DND-41 (cell line): ENCODE data around the gene KIAA0408.

Experiments used
- ATAC-seq: fragments of 200-7000 bp; cut with Tn5 transposase; 3 replicates; pipeline ENCODE4 v1.9.1; 2021; ENCODE audit warnings: low read depth; ENCODE audit not compliant: insufficient read depth
- DNase-seq: peaks from one replicate; pipeline ENCODE4 v3.0.0-alpha.2; 2020
- H2AFZ ChIP-seq: 2 replicates; pipeline ENCODE4 v1.6.0; 2012; ENCODE audit warnings: low read depth, low read length
- H3K27ac ChIP-seq: 2 replicates; pipeline ENCODE4 v1.5.1; 2012; ENCODE audit warnings: low read length, inconsistent platforms
- H3K27me3 ChIP-seq: fragments of 200-600 bp; sonication (generic); 2 replicates; pipeline ENCODE4 v1.6.0; 2012; ENCODE audit warnings: low read length, mild to moderate bottlenecking, inconsistent platforms; ENCODE audit not compliant: insufficient read depth, poor library complexity
- H3K36me3 ChIP-seq: 2 replicates; pipeline ENCODE4 v1.5.1; 2012; ENCODE audit warnings: low read length, inconsistent platforms; ENCODE audit not compliant: insufficient read depth
- H3K4me1 ChIP-seq: 2 replicates; pipeline ENCODE4 v1.5.1; 2012; ENCODE audit warnings: mild to moderate bottlenecking, low read length; ENCODE audit not compliant: insufficient read depth
- H3K4me2 ChIP-seq: 2 replicates; pipeline ENCODE4 v1.6.0; 2012; ENCODE audit warnings: mild to moderate bottlenecking, moderate library complexity, low read length, inconsistent platforms; ENCODE audit not compliant: insufficient read depth
- H3K4me3 ChIP-seq, 2 experiments: fragments of 200-600 bp in 1 of 2; shearing (Covaris generic) in 1 of 2; 2 replicates each; pipeline ENCODE4 v1.5.1; 2012 to 2016; ENCODE audit warnings: inconsistent platforms in 2 of 2, low read length in 2 of 2, mild to moderate bottlenecking in 2 of 2, low read depth in 1 of 2, moderate library complexity in 1 of 2
- H3K79me2 ChIP-seq: 2 replicates; pipeline ENCODE4 v1.6.0; 2012; ENCODE audit warnings: low read length, inconsistent platforms; ENCODE audit not compliant: insufficient read depth
- H3K9ac ChIP-seq: 2 replicates; pipeline ENCODE4 v1.6.0; 2012; ENCODE audit warnings: low read depth, mild to moderate bottlenecking, inconsistent platforms, low read length, moderate library complexity
- H3K9me3 ChIP-seq: 2 replicates; pipeline ENCODE4 v1.5.1; 2012; ENCODE audit warnings: low read length, moderate library complexity, mild to moderate bottlenecking, inconsistent platforms; ENCODE audit not compliant: insufficient read depth, severe bottlenecking
- H4K20me1 ChIP-seq: 2 replicates; pipeline ENCODE4 v1.6.0; 2012; ENCODE audit warnings: low read length; ENCODE audit not compliant: insufficient read depth
- CTCF ChIP-seq: IDR thresholded peaks from 2 replicates; pipeline ENCODE4 v1.5.1; 2012; ENCODE audit warnings: borderline replicate concordance, low read length, moderate library complexity, mild to moderate bottlenecking; ENCODE audit not compliant: poor library complexity, severe bottlenecking; ENCODE audit errors: extremely low read depth
- EZH2 ChIP-seq: IDR thresholded peaks from 3 replicates; pipeline ENCODE4 v1.6.1; 2012; ENCODE audit warnings: borderline replicate concordance, low read depth, mild to moderate bottlenecking, moderate library complexity, low read length, inconsistent platforms; ENCODE audit not compliant: severe bottlenecking

Gene KIAA0408

GRCh38 chr6:127452803-127453202, 6.4 kb downstream of the KIAA0408 start:
- Histone ChIP-seq H3K27ac (no peak overlapping the region), H3K36me3 (no peaks in the 10 kb centered on the region)
- ATAC-seq, result no peak

GRCh38 chr6:127451388-127451787, 7.8 kb downstream of the KIAA0408 start:
- Histone ChIP-seq H2AFZ (no peak overlapping the region), H3K36me3 (no peaks in the 10 kb centered on the region), H3K9me3 (no peaks in the 10 kb centered on the region), H3K4me2 (no peak overlapping the region), H3K4me3 (no peak overlapping the region), H3K4me1 (peaks cover 3% of the 10 kb centered on the region), H3K9ac (no peak overlapping the region), H3K79me2 (no peaks in the 10 kb centered on the region), H3K27ac (no peak overlapping the region), H4K20me1 (no peaks in the 10 kb centered on the region), H3K27me3 (no peaks in the 10 kb centered on the region)
- ATAC-seq (no peak), DNase-seq (no peak)
- TF ChIP-seq EZH2, result no peak
- TF ChIP-seq CTCF, result no peak

More at GRCh38 chr6:127452803-127453202, 6.4 kb downstream of the KIAA0408 start:
- Histone ChIP-seq H4K20me1 (no peaks in the 10 kb centered on the region), H3K4me1 (no peaks in the 10 kb centered on the region), H3K27me3 (no peaks in the 10 kb centered on the region), H3K9me3 (no peaks in the 10 kb centered on the region), H3K4me3 (no peak overlapping the region), H2AFZ (no peak overlapping the region), H3K79me2 (no peaks in the 10 kb centered on the region), H3K9ac (no peak overlapping the region), H3K4me2 (no peak overlapping the region)
- no peak for DNase-seq
- TF ChIP-seq CTCF, result no peak
- no peak for TF ChIP-seq EZH2

GRCh38 chr6:127447780-127448179, 11.4 kb downstream of the KIAA0408 start:
- no peaks in the 10 kb centered on the region for H3K9me3 ChIP-seq
- no peak overlapping the region for H3K9ac ChIP-seq
- H3K4me1 ChIP-seq, result peaks cover 7% of the 10 kb centered on the region
- ATAC-seq (no peak), DNase-seq (no peak)
- no peak overlapping the region for H2AFZ ChIP-seq
- no peak overlapping the region for H3K4me3 ChIP-seq
- no peak overlapping the region for H3K4me2 ChIP-seq
- H3K79me2 ChIP-seq, result no peaks in the 10 kb centered on the region
- no peak overlapping the region for H3K27ac ChIP-seq
- no peaks in the 10 kb centered on the region for H3K36me3 ChIP-seq
- H4K20me1 ChIP-seq, result no peaks in the 10 kb centered on the region
- no peaks in the 10 kb centered on the region for H3K27me3 ChIP-seq
- TF ChIP-seq EZH2 (no peak), CTCF (no peak)

- Histone ChIP-seq H3K4me1 (peaks cover 7% of the 10 kb centered on the region), H3K27me3 (no peaks in the 10 kb centered on the region), H3K9ac (no peak overlapping the region), H3K9me3 (no peaks in the 10 kb centered on the region), H4K20me1 (no peaks in the 10 kb centered on the region), H2AFZ (no peak overlapping the region), H3K4me3 (no peak overlapping the region), H3K36me3 (no peaks in the 10 kb centered on the region), H3K4me2 (no peak overlapping the region), H3K27ac (no peak overlapping the region), H3K79me2 (no peaks in the 10 kb centered on the region)
- TF ChIP-seq CTCF, result no peak
- no peak for TF ChIP-seq EZH2
- DNase-seq (peak; percentile 16), ATAC-seq (peak; percentile 53; the same call in 1 of the 3 replicates)
Observed at GRCh38 chr6:127446356-127446755, 12.8 kb downstream of the KIAA0408 start.
